IMR-90 (cell line): ENCODE data around the gene CASZ1.

Source experiments
- BHLHE40 ChIP-seq: fragments of 150-350 bp; IDR thresholded peaks from 2 replicates; pipeline ENCODE4 v1.6.1; 2016; ENCODE audit warnings: mild to moderate bottlenecking, low read depth, low read length
- CEBPB ChIP-seq: IDR thresholded peaks from 2 replicates; pipeline ENCODE4 v1.6.1; 2012; ENCODE audit warnings: low read depth, low read length, improper control_type of control experiment
- CHD1 ChIP-seq: IDR thresholded peaks from 2 replicates; pipeline ENCODE4 v1.6.1; 2012; ENCODE audit warnings: low read depth, low read length, improper control_type of control experiment
- CTCF ChIP-seq: conservative IDR thresholded peaks from 2 replicates; pipeline ENCODE4 v1.5.1; 2012; ENCODE audit warnings: mild to moderate bottlenecking, low read depth, low read length, improper control_type of control experiment
- FOS ChIP-seq: fragments of 150-350 bp; IDR thresholded peaks from 2 replicates; pipeline ENCODE4 v1.6.1; 2016; ENCODE audit warnings: low read depth, low read length
- MAFK ChIP-seq: IDR thresholded peaks from 2 replicates; pipeline ENCODE4 v1.6.1; 2012; ENCODE audit warnings: low read depth, low read length, improper control_type of control experiment
- MAZ ChIP-seq: IDR thresholded peaks from 2 replicates; pipeline ENCODE4 v1.6.1; 2012; ENCODE audit warnings: low read depth, mild to moderate bottlenecking, low read length, improper control_type of control experiment, moderate library complexity, borderline replicate concordance
- MXI1 ChIP-seq: IDR thresholded peaks from 2 replicates; pipeline ENCODE4 v1.6.1; 2012; ENCODE audit warnings: low read depth, mild to moderate bottlenecking, low read length, moderate library complexity, borderline replicate concordance
- NFE2L2 ChIP-seq: fragments of 150-350 bp; IDR thresholded peaks from 2 replicates; pipeline ENCODE4 v1.6.1; 2016; ENCODE audit warnings: low read depth, mild to moderate bottlenecking, low read length
- POLR2A ChIP-seq: IDR thresholded peaks from 2 replicates; pipeline ENCODE4 v1.6.1; 2012; ENCODE audit warnings: mild to moderate bottlenecking, low read depth, low read length
- RFX5 ChIP-seq: IDR thresholded peaks from 2 replicates; pipeline ENCODE4 v1.8.0; 2012; ENCODE audit warnings: low read depth, mild to moderate bottlenecking, low read length, moderate library complexity
- USF2 ChIP-seq: fragments of 150-350 bp; IDR thresholded peaks from 2 replicates; pipeline ENCODE4 v1.6.1; 2017; ENCODE audit warnings: mild to moderate bottlenecking, antibody characterized with exemption, low read length, low read depth

GRCh38 chr1:10825592-10825991 lies 29.1 kb upstream of the CASZ1 start:
- TF ChIP-seq CTCF (no peak), POLR2A (no peak), BHLHE40 (no peak), CEBPB (no peak), CHD1 (no peak), USF2 (no peak), MXI1 (no peak), RFX5 (no peak), FOS (no peak), NFE2L2 (no peak), MAZ (no peak), MAFK (no peak)
